Tracheal epithelial cell (primary cell): Measurements from ENCODE around the gene OR1L1. TPM values are rescaled to one million over a fixed set of nuclear protein-coding genes. Genes with fewer than 3 reads are reported as not detected.

Experiments
- total RNA-seq: library from RNA; depleted of rRNA; stranded (reverse); fragments of >200 nt; gene quantifications from 2 replicates; pipeline ENCODE4 v1.2.1, GENCODE V29; 2014

Gene OR1L1, protein sequence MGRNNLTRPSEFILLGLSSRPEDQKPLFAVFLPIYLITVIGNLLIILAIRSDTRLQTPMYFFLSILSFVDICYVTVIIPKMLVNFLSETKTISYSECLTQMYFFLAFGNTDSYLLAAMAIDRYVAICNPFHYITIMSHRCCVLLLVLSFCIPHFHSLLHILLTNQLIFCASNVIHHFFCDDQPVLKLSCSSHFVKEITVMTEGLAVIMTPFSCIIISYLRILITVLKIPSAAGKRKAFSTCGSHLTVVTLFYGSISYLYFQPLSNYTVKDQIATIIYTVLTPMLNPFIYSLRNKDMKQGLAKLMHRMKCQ
- 0.24 TPM in 1 of 2 replicates, not detected in the other for total RNA-seq

DNA sequence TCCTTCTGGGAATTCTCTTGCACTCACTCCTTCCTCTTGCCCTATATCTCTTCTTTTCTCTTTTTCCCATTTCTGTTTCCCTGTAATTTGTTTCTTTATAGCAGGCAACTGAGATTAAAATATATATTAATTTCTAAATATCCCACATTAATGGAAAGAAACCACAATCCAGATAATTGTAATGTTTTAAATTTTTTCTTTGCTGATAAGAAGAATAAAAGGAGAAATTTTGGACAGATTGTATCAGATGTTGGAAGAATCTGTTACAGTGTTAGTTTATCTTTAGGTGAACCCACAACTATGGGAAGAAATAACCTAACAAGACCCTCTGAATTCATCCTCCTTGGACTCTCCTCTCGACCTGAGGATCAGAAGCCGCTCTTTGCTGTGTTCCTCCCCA, at the start of gene OR1L1:
Gene OR1L1 (plus strand): TSS at position 301 of the 400 bp plus-strand sequence. CDS start 0 bp downstream, at position 301.

DNA sequence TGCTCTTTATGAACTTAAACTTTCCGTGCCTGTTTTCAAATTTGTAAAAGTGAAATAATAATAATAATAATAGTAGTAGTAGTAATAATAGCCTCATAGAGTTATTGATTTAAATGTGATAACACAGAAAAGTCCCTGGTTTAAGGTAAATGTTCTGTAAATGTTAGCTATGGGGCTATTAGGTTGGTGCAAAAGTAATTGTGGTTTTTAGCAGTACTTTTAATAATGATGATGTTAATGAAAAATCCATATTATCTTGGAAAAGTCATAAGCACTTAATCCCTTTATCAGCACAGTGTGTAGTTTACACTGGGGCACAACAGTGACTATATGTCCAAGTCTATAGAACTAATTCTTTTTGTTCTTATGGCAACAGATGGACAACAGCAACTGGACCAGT, 47.2 kb upstream of the OR1L1 start, which contains the start of gene OR1Q1:
Gene OR1Q1 (plus strand): TSS at position 377 of the 400 bp plus-strand sequence. CDS start 0 bp downstream, at position 377.

DNA sequence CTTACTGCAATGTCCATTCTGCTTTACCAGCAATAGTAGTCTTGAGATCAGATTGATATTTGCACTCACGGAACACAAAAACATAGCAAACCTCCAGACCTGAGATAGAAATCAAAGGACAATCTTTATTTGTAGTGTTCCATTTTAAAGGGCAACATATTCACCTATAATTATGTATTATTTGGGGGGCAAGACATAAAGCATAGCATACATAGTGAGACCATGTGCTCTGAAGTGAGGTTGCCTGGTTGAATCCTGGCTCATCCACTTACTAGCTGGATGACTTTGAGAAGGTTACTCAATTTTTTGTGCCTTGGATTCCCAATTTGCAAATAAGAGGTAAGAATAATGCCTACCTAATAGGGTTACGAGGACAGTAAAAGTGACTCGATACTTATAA, 4.0 kb upstream of the OR1L1 start, which contains the start of gene OR1B1:
Gene OR1B1 (minus strand): TSS at position 101 of the 400 bp plus-strand sequence.

Other genes starting within 250 kb of the OR1L1 start
- not detected in 2 replicates for gene OR1J1, start 183.8 kb upstream of the OR1L1 start, total RNA-seq
- not detected in 2 replicates for gene OR1J2, start 150.9 kb upstream of the OR1L1 start, total RNA-seq
- not detected in 2 replicates for gene OR1J4, start 142.6 kb upstream of the OR1L1 start, total RNA-seq
- not detected in 2 replicates for gene OR1N1, start 134.4 kb upstream of the OR1L1 start, total RNA-seq
- gene OR1N2, start 108.6 kb upstream of the OR1L1 start, total RNA-seq, result not detected in 2 replicates
- not detected in 2 replicates for gene OR1L8, start 78.3 kb upstream of the OR1L1 start, total RNA-seq
- not detected in 2 replicates for gene OR1Q1, start 47.0 kb upstream of the OR1L1 start, total RNA-seq
- gene OR1B1, start 4.1 kb upstream of the OR1L1 start, total RNA-seq, result not detected in 2 replicates
- gene OR1L3, start 13.4 kb downstream of the OR1L1 start, total RNA-seq, result not detected in 2 replicates
- not detected in 2 replicates for gene OR1L4, start 62.3 kb downstream of the OR1L1 start, total RNA-seq
- gene OR1L6, start 80.6 kb downstream of the OR1L1 start, total RNA-seq, result 0.24 TPM in 1 of 2 replicates, not detected in the other
- gene OR5C1, start 127.2 kb downstream of the OR1L1 start, total RNA-seq, result not detected in 2 replicates
- gene OR1K1, start 138.4 kb downstream of the OR1L1 start, total RNA-seq, result not detected in 2 replicates
- gene PDCL, start 166.9 kb downstream of the OR1L1 start, total RNA-seq, result 28.1 and 32.3 TPM in 2 replicates
- gene RC3H2, start 243.6 kb downstream of the OR1L1 start, total RNA-seq, result 55.2 and 56.1 TPM in 2 replicates